NCI-H1417 (cell line): ENCODE measurements around the gene ATG4B.
"Not testable (repeated sequence)": the region's sequence is repeated elsewhere in the genome, so short reads cannot be mapped to it uniquely, and the experiment has no call there.

Experiments used
- DNase-seq, 3 experiments: peaks; one replicate each; lab custom pipeline; 2025; lab: John Stamatoyannopoulos, UW

The ATG4B gene

DNA sequence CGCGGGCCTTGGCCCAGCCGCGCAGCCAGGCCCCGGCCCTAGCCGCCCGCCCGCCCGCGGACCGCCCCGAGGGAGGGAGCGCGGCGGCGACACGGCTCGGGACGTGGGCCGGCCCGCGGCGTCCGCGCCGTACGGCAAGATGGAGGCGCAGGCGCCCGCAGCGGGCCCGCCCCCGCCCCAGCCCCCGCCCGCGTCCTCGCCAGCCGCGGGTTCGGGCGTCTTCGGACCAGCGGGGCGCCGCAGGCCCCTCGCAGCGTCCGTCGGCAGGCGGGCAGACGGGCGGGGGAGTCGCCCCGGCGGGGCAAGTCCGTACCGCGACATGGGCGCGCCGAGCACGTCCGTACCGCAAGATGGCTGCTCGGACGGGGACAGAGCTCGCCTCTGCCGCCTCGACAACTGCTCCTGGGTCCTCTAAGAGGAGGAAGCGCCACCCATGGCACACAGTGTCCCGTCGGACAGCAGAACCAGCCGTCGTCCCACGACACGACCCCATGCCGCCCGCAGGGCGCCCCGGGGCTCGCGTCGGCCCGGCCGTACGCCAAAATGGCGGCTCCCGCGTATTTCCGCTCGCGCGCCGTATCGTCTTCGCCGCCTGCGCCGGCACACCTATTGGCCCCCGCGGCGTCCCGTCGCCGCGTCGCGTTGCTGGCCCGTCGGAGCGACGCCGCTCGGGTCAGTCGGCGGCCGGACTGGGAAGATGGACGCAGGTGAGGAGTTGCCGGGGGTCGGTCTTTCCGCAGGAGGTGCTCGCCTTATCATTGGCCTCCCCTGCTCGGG lies at the start of gene ATG4B, which contains the start of gene THAP4:
Gene ATG4B (plus strand): TSS at position 676 of the 777 bp plus-strand sequence. CDS start 22 bp downstream, at position 698.
Gene THAP4 (minus strand): TSS at position 141 of the 777 bp plus-strand sequence. CDS start 141 bp downstream, outside the sequence.
- peak; percentile 79 to 92 (median 91) for DNase-seq

DNA sequence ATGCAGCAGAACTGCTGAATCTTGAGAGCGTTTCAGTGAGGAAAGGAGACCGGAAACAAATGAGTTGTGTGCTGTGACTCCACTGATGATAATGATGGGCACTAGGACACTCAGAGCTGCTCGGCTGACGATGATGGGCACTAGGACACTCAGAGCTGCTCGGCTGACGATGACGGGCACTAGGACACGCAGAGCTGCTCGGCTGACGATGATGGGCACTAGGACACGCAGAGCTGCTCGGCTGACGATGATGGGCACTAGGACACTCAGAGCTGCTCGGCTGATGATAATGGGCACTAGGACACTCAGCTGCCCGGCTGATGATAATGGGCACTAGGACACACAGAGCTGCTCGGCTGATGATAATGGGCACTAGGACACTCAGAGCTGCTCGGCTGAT lies 47.6 kb upstream of the ATG4B start:
- not testable (repeated sequence) for DNase-seq

- DNase-seq, result not testable (repeated sequence)
Observed at GRCh38 chr2:241590496-241591455, 46.7 kb upstream of the ATG4B start.

DNA sequence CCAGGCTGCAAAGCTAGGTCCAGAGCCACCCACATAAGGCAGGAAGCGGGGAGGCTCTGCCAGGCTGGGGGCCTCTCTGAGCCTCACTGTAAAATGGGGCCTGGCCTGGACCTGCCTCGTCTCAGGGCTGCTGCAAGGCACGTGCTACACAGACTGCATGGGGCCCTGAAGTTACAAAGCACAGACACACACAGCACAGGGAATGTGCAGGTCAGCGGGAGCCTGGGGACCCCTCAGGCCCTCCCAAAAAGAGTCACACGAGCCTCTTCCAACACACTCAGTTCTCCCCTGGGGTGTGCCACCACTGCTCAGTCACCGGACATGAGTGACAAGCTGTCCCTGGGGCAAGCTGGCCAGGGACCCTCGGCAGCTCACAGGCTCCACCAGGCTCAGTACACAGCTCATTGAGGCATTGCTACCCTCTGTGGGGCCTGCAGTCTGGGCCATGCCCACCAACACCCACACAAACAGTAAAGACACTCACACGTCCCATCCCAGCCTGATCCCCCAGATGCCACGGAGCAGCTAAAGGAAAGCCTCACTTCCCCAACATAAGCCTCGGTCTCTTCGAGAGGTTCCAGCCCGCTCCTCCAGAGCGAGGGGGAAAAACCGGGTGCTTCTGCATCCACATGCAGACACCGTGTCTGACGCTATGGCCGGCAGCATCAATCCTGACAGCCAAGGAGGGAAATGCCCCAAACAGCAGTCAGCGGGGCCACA lies 45.2 kb upstream of the ATG4B start:
- no peak for DNase-seq

DNA sequence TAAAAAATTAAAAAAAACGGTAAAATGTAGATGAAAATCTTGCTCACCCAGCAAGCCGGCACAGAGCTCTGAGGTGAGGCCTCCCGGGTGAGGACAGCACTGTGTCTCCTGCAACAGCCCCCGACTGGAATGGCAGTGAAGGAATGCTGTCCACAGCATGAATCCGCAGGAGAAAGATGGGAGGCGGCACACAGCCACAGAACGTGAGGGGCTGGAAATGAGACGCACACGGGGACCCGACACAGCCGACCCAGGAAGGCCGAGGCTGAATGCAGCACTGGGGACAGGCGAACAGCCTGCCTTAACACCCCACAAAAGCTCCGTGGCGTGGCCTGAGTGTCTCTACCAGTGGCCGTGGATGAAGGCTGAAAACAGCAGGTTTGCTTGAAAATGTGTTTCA lies 44.2 kb upstream of the ATG4B start:
- DNase-seq, result no peak

DNA sequence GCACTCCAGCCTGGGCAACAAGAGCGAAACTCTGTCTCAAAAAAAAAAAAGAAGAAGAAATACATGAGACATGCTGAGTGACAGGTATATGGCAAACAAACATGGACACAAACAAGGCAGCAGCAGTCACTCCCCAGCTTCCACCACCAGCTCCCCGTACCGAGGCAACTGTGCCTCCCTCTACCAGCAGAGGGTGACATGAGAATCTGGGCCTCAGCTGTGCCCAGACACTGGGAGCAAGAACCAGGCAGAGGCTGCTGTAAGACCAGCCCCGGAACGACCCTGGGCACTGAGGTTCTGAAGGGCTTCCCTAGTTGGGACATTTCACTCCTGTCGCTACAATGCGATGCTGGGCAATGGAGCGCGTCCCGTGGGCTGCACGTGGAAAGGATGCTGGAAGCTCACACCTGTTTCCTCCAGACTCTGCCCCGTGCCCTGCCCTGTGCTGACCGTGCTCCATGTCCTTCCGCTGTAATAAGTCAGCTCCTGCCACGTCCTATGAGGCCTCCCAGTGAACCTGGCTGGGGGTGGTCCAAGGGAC lies 41.8 kb upstream of the ATG4B start:
- DNase-seq, result peak in 1 of 3 experiments; percentile 6

- DNase-seq, result no peak
Observed at GRCh38 chr2:241597561-241597960, 39.9 kb upstream of the ATG4B start.

DNA sequence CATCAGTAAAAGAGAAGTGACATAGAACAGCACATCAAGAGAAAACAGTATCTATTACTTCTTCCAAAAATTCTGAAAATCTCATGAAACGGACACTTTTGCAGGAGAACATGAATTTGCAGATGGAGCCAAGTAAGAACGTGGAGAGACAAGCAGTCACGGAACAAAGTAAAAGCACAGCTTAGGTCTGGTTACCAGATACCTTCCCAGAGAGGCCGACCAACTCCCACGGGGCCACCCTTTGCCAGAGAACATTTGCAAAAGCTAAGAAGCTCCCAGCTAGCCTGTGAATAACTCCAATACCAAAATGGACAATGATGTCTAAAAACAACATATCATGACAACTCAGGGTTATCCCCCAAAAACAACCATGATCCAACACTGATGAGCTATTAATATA lies 39.4 kb upstream of the ATG4B start:
- peak in 1 of 3 experiments; percentile 19 for DNase-seq

DNA sequence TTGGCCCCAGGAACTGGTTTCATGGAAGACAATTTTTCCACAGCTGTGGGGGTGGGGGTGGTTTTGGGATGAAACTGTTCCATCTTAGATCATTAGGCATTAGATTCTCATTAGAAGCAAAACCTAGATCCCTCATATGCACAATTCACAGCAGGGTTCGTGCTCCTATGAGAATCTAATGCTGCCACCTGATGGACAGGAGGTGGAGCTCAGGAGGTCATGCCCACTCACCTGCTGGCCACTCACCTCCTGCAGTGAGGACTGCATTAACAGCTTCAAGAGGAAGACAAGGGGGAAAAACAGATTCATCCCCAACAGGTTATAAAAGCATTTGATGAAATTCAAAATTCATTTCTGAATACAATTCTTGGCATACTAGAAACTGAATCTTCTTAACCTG lies 39.0 kb upstream of the ATG4B start:
- DNase-seq, result peak; percentile 10 to 80 (median 40)

DNA sequence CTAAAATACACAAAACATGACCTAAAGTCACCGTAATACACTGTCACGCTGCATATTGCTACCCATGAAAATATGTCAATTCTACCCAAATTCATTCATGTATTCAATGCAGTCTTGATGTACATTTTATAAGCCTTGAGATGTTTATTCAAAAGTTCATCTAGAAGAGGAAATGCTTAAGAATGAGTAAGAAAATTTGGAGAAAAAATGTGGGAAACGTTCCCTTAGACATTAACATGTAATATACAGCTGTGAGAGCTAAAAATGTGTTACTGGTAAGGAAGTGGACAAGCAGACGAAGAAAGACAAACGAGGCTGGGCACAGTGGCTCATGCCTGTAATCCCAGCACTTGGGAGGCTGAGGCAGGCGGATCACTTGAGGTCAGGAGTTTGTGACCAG lies 37.9 kb upstream of the ATG4B start:
- DNase-seq, result no peak

GRCh38 chr2:241601841-241602240 lies 35.7 kb upstream of the ATG4B start:
- DNase-seq, result peak; percentile 43 to 80 (median 64)

- no peak for DNase-seq
Observed at GRCh38 chr2:241602720-241603119, 34.8 kb upstream of the ATG4B start.

GRCh38 chr2:241603686-241604085 lies 33.8 kb upstream of the ATG4B start:
- no peak for DNase-seq

DNA sequence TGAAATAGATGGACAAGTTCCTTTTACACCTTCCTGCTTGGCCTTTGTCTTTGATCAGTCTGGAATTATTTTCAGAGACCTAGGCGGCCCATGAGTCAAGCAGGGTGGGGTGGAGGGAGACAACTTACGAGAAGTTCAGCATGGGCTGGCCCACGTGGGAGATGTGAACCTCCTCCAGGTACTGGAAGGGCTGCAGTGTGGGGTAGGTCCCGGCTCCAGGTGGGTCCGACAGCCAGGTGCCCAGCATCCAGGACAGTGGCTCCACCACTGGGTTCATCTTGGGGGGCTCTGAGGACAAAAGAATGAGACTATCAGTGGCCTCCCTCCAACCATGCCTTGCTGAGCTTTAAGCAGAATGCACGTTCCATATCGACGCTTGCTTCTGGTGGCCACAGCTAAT lies 31.3 kb upstream of the ATG4B start:
- no peak for DNase-seq

DNA sequence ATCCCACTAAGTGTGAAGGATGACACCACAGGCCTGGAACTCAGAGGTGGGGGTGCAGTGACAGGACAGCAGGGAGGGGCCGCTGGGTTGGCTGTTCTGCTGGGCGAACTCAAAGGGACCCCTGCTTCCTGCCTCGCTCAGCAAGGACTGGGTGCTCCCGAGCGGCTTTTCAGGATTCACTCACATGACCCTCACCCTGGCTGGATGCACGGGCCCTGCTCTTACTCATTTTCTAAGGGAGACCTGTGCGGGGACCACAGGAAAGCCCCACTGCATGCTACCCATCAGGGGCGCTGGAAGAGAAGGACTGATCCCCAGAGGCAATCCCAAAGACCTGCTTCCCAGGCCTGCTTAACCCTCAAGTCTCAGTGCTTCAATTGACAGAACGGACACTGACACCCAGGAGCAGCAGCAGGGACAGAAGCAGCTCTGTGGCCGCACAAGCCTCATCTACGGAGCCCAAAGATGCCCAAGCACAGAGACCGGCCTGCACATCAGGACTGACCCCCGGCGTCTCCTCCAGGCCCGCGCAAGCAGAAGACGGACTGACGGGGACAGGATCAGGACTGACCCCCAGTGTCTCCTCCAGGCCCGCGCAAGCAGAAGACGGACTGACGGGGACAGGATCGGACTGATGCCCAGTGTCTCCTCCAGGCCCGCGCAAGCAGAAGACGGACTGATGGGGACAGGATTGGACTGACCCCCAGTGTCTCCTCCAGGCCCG lies 30.2 kb upstream of the ATG4B start:
- DNase-seq, result no peak

- no peak for DNase-seq
Observed at GRCh38 chr2:241608881-241609280, 28.6 kb upstream of the ATG4B start.

GRCh38 chr2:241609859-241610793 lies 27.4 kb upstream of the ATG4B start:
- peak in 2 of 3 experiments; percentile 73 to 81 for DNase-seq

- no peak for DNase-seq
Observed at GRCh38 chr2:241611062-241611461, 26.4 kb upstream of the ATG4B start.

GRCh38 chr2:241612156-241613016 lies 25.1 kb upstream of the ATG4B start:
- DNase-seq, result peak in 1 of 3 experiments; percentile 45
